ENCODE results near the gene RNF103. TPM values are rescaled to one million over a fixed set of nuclear protein-coding genes. Genes with fewer than 3 reads are reported as not detected.
A peak's percentile ranks its signal among the peaks of the same experiment; 100 is the strongest.

RNF103 gene
- total RNA-seq, 1 donor from 2014 or later = 13.8 TPM

DNA sequence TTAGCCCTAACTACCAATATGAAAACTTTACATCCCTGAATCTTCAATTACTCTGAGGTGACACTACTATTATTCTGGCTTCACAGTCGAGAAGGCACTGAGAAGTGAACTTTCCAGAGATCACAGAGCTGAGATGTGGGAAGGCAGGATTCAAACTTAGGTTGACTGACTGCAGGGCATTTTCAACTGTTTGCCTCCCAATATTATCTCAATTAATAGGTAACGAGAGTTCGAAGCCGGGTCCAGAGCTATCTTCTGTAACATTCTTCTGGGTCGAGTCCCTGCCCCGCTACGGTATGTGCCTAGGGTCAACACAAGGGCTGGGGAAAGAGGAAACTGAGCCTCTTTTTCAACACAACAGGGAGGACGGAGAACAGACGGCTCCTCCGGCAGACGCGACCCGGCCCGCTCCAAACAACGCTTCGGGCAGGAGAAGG, 61.2 kb downstream of the RNF103 start:
- Mint-ChIP-seq H3K27me3 (ENCODE audit: low read depth) (no peaks in the 10 kb centered on the region), H3K4me1 (peaks cover 28% of the 10 kb centered on the region), H3K4me3 (peak overlapping the region; percentile 98), H3K9me3 (peaks cover 11% of the 10 kb centered on the region), H3K36me3 (ENCODE audit: low read depth) (peaks cover 15% of the 10 kb centered on the region), H3K27ac (ENCODE audit: unreplicated experiment) (peak overlapping the region; percentile 99)
- DNase-seq (ENCODE audit: low read depth, low spot score) = no peak
- TF ChIP-seq, protein P1, sequence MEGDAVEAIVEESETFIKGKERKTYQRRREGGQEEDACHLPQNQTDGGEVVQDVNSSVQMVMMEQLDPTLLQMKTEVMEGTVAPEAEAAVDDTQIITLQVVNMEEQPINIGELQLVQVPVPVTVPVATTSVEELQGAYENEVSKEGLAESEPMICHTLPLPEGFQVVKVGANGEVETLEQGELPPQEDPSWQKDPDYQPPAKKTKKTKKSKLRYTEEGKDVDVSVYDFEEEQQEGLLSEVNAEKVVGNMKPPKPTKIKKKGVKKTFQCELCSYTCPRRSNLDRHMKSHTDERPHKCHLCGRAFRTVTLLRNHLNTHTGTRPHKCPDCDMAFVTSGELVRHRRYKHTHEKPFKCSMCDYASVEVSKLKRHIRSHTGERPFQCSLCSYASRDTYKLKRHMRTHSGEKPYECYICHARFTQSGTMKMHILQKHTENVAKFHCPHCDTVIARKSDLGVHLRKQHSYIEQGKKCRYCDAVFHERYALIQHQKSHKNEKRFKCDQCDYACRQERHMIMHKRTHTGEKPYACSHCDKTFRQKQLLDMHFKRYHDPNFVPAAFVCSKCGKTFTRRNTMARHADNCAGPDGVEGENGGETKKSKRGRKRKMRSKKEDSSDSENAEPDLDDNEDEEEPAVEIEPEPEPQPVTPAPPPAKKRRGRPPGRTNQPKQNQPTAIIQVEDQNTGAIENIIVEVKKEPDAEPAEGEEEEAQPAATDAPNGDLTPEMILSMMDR (conservative IDR thresholded peaks at IDR 0.05) = no peak

DNA sequence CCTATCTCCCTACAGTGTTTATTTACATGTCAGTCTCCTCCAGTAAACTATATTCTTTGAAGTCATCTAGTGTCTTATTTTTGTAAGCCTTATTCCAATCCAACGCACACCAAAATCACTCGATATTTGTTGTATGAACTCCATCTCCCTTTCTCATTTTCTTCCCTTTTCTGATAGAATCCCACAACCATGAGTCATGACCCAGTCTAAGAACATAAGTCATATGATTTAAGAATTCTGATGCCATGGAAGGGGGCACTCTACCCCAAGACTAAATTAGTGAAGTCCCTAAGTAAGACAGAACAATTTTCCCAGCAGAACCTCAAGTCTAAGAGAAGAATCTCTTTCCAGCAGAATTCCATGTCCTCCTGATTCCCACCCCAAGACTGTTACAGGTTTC, 65.8 kb downstream of the RNF103 start:
- no peaks in the 10 kb centered on the region for H3K27me3 Mint-ChIP-seq (ENCODE audit: low read depth)

GRCh38 chr2:86556508-86556907, 67.2 kb downstream of the RNF103 start:
- TF ChIP-seq, protein P1 (conservative IDR thresholded peaks at IDR 0.05) = no peak
- Mint-ChIP-seq H3K4me3 (no peak overlapping the region), H3K27me3 (ENCODE audit: low read depth) (no peaks in the 10 kb centered on the region), H3K4me1 (peaks cover 4% of the 10 kb centered on the region), H3K27ac (ENCODE audit: unreplicated experiment) (no peak overlapping the region), H3K9me3 (peaks cover 10% of the 10 kb centered on the region), H3K36me3 (ENCODE audit: low read depth) (peaks cover 30% of the 10 kb centered on the region)
- no peak for DNase-seq (ENCODE audit: low read depth, low spot score)

More for the DNA sequence above, 65.8 kb downstream of the RNF103 start:
- no peak overlapping the region for H3K27ac Mint-ChIP-seq (ENCODE audit: unreplicated experiment)
- peaks cover 20% of the 10 kb centered on the region for H3K36me3 Mint-ChIP-seq (ENCODE audit: low read depth)
- H3K4me3 Mint-ChIP-seq = no peak overlapping the region
- H3K9me3 Mint-ChIP-seq = no peaks in the 10 kb centered on the region
- TF ChIP-seq, protein P1 (conservative IDR thresholded peaks at IDR 0.05) = no peak
- H3K4me1 Mint-ChIP-seq = peaks cover 17% of the 10 kb centered on the region
- DNase-seq (ENCODE audit: low read depth, low spot score) = no peak

Other genes starting within 250 kb of the RNF103 start
- gene KDM3A, start 182.5 kb downstream of the RNF103 start, total RNA-seq = 51.2 and 55.4 TPM in 2 replicates
- gene CHMP3, start 60.4 kb downstream of the RNF103 start, total RNA-seq = 83.7 and 88.3 TPM in 2 replicates
- gene RMND5A, start 96.4 kb upstream of the RNF103 start, total RNA-seq = 36.2 and 40.1 TPM in 2 replicates
- 0.16 and 0.54 TPM in 2 replicates for gene CD8A, start 167.0 kb upstream of the RNF103 start, total RNA-seq
- gene CD8B, start 238.0 kb upstream of the RNF103 start, total RNA-seq = not detected in 2 replicates

Data from neural crest cell (in vitro differentiated cells).